K562 (cell line): ENCODE data around the gene CEP72. TPM values are rescaled to one million over a fixed set of nuclear protein-coding genes. Genes with fewer than 3 reads are reported as not detected.

Experiments used
- AFF1 ChIP-seq, 2 experiments: fragments of 450-650 bp; IDR thresholded peaks; 2 replicates each; pipeline ENCODE4 v1.6.1; 2018; ENCODE audit warnings: mild to moderate bottlenecking in 2 of 2, low read depth in 1 of 2; ENCODE audit not compliant: partially characterized antibody in 2 of 2
- DLX4 ChIP-seq: fragments of 250-450 bp; sonication (Bioruptor Pico); IDR thresholded peaks from 2 replicates; pipeline ENCODE4 v1.6.1; 2021; ENCODE audit warnings: mild to moderate bottlenecking
- ETV1 ChIP-seq: fragments of 450-650 bp; conservative IDR thresholded peaks from 2 replicates; pipeline ENCODE4 v1.6.1; 2016; ENCODE audit warnings: missing genetic modification characterization, control low read depth, low read depth, missing compliant biosample characterization
- MEF2D ChIP-seq: conservative IDR thresholded peaks from 2 replicates; pipeline ENCODE4 v1.6.1; 2016; ENCODE audit warnings: low read depth, missing genetic modification characterization, missing compliant biosample characterization
- NR3C1 ChIP-seq: sonication (generic); formaldehyde crosslinking; IDR thresholded peaks from 2 replicates; pipeline ENCODE4 v1.8.1; 2022; ENCODE audit warnings: missing genetic modification reagents
- PYGO2 ChIP-seq: fragments of 450-650 bp; IDR thresholded peaks from 2 replicates; pipeline ENCODE4 v1.6.1; 2016; ENCODE audit warnings: mild to moderate bottlenecking, missing genetic modification characterization, moderate library complexity, missing compliant biosample characterization
- SRSF3 ChIP-seq: fragments of 200-400 bp; formaldehyde crosslinking; IDR thresholded peaks from 2 replicates; pipeline ENCODE4 v1.6.1; 2016; ENCODE audit warnings: mild to moderate bottlenecking, low read length, moderate library complexity; ENCODE audit not compliant: insufficient read depth
- ZBTB2 ChIP-seq: fragments of 450-650 bp; IDR thresholded peaks from 2 replicates; pipeline ENCODE4 v1.6.1; 2016; ENCODE audit warnings: antibody characterized with exemption
- ZNF24 ChIP-seq: fragments of 450-650 bp; IDR thresholded peaks from 2 replicates; pipeline ENCODE4 v1.6.1; 2016
- ZNF407 ChIP-seq: fragments of 450-650 bp; IDR thresholded peaks from 2 replicates; pipeline ENCODE4 v1.6.1; 2016; ENCODE audit warnings: low read depth
- ZNF449 ChIP-seq: fragments of 250-450 bp; sonication (Bioruptor Pico); IDR thresholded peaks from 2 replicates; pipeline ENCODE4 v1.8.0; 2022; ENCODE audit warnings: moderate library complexity, mild to moderate bottlenecking, inconsistent platforms
- ZNF764 ChIP-seq: fragments of 250-450 bp; sonication (Bioruptor Pico); IDR thresholded peaks from 2 replicates; pipeline ENCODE4 v1.4.0; 2020; ENCODE audit warnings: low read depth, mild to moderate bottlenecking, moderate library complexity
- polyA plus RNA-seq, 8 experiments: library from polyadenylated mRNA; depleted of rRNA in 4 of 8; stranded (reverse) in 5 of 8; unstranded in 3 of 8; fragments of >200 nt; fragmentation: Nextera tagmentation in 2 of 8; fragmentation: Illumina TruSeq in 1 of 8; extraction: Ambion mirVana in 2 of 8; extraction: Trizol in 1 of 8; gene quantifications; 2 replicates each; pipeline versions ENCODE4 v1.2.1 to v1.2.3, GENCODE V29; 2011 to 2014; ENCODE audit warnings: inconsistent platforms in 1 of 8, missing spikeins in 1 of 8
- total RNA-seq, 7 experiments: library from RNA; depleted of rRNA in 6 of 7; stranded (reverse); fragments of >200 nt in 6 of 7; fragmentation: Illumina TruSeq in 2 of 7; extraction: Trizol in 2 of 7; gene quantifications; 2 replicates each; pipeline versions ENCODE4 v1.2.1 to v1.2.3, GENCODE V29; 2011 to 2021; ENCODE audit warnings: low replicate concordance in 1 of 7

The CEP72 gene
- total and polyA plus RNA-seq, 9 of the 15 experiments (the other 6 are each of a cell fraction or from before 2014, with no cell fraction given), result 0.89 to 38.1 (median 14.2) TPM

- no peak for TF ChIP-seq NR3C1 (CRISPR knock-in tag)
- TF ChIP-seq PYGO2, result no peak
- TF ChIP-seq ZNF407, result no peak
- TF ChIP-seq MEF2D (tag), result no peak
- peak; percentile 25; the same call in 1 of the 2 replicates for TF ChIP-seq ZBTB2
- TF ChIP-seq ZNF449 (CRISPR knock-in tag), result no peak
- no peak for TF ChIP-seq ETV1 (tag)
- no peak for TF ChIP-seq SRSF3
- no peak for TF ChIP-seq ZNF764 (CRISPR knock-in tag)
- no peak for TF ChIP-seq ZNF24
- no peak for TF ChIP-seq DLX4 (CRISPR knock-in tag)
- TF ChIP-seq AFF1 (IDR thresholded peaks at IDR 0.05; ENCODE audit: low read depth in 1 of 2, partially characterized antibody in 2 of 2), result no peak
These were observed 45.4 kb downstream of the CEP72 start (continued) for GRCh38 chr5:657570-657969.
